ENCODE results near the gene ENTPD1.

ENTPD1 gene

DNA sequence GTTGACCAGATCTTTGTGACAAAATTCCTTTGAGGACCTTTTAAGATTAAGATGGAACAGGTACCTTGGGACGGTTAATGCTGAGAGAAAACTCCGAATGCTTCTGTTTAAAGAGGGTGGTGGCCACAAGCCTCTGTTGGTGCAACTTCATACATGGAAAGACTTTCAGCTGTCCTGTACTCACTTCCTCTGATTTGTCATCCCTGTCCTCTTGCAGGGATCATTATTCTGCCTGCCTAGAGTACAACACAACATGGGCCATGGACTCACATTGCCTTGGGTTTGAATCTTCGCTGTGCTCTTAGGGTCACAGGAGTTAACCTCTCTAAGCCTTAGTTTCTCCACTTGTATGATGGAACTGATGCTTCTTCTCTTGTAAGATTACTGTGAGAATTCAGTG, 75.1 kb downstream of the ENTPD1 start:
- ATAC-seq (ENCODE audit: insufficient read depth, low read depth) (no peak), DNase-seq (no peak)
- Histone ChIP-seq H2AFZ (ENCODE audit: low read depth, low read length) (no peak overlapping the region), H3K4me2 (ENCODE audit: insufficient read depth, low read length) (no peak overlapping the region), H3K79me2 (ENCODE audit: insufficient read depth, low read length) (no peaks in the 10 kb centered on the region), H3K9me3 (ENCODE audit: insufficient read depth, low read length, severe bottlenecking) (no peaks in the 10 kb centered on the region), H3K36me3 (ENCODE audit: insufficient read depth, low read length) (no peaks in the 10 kb centered on the region), H3K9ac (ENCODE audit: low read depth, low read length) (no peak overlapping the region), H3K27me3 (ENCODE audit: insufficient read depth, low read length, poor library complexity) (peaks cover 3% of the 10 kb centered on the region), H3K27ac (ENCODE audit: low read length) (no peak overlapping the region), H3K4me1 (ENCODE audit: insufficient read depth, low read length) (no peaks in the 10 kb centered on the region), H4K20me1 (ENCODE audit: insufficient read depth, low read length) (no peaks in the 10 kb centered on the region), H3K4me3 (ENCODE audit: low read depth in 1 of 2, low read length in 2 of 2) (no peak overlapping the region)
- TF ChIP-seq, protein P1, sequence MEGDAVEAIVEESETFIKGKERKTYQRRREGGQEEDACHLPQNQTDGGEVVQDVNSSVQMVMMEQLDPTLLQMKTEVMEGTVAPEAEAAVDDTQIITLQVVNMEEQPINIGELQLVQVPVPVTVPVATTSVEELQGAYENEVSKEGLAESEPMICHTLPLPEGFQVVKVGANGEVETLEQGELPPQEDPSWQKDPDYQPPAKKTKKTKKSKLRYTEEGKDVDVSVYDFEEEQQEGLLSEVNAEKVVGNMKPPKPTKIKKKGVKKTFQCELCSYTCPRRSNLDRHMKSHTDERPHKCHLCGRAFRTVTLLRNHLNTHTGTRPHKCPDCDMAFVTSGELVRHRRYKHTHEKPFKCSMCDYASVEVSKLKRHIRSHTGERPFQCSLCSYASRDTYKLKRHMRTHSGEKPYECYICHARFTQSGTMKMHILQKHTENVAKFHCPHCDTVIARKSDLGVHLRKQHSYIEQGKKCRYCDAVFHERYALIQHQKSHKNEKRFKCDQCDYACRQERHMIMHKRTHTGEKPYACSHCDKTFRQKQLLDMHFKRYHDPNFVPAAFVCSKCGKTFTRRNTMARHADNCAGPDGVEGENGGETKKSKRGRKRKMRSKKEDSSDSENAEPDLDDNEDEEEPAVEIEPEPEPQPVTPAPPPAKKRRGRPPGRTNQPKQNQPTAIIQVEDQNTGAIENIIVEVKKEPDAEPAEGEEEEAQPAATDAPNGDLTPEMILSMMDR (IDR thresholded peaks at IDR 0.05; ENCODE audit: borderline replicate concordance, extremely low read depth, low read length, poor library complexity, severe bottlenecking): no peak
- no peak for TF ChIP-seq EZH2 (IDR thresholded peaks at IDR 0.05; ENCODE audit: borderline replicate concordance, low read depth, low read length, severe bottlenecking)

DNA sequence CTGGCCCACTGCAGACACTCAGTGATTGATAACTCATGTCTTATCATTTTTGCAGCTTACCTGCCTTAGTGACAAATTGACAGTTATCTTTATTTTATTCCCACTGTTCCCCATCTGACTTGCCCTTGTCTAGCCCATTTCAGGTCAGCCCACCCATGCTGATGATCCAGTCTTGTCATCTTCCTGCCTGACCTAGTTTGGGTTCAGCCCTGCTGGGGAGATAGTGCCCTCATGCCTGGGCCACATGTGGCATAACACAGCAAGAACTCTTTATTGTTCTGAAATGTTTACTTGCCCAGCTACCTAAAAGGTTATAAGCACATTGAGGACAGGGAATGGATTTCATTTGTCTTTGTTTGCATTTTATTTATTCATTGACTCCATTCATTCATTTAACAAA, 75.6 kb downstream of the ENTPD1 start:
- H3K79me2 ChIP-seq (ENCODE audit: insufficient read depth, low read length): no peaks in the 10 kb centered on the region
- H2AFZ ChIP-seq (ENCODE audit: low read depth, low read length): no peak overlapping the region
- no peak overlapping the region for H3K4me2 ChIP-seq (ENCODE audit: insufficient read depth, low read length)
- peaks cover 3% of the 10 kb centered on the region for H3K27me3 ChIP-seq (ENCODE audit: insufficient read depth, low read length, poor library complexity)
- H3K4me1 ChIP-seq (ENCODE audit: insufficient read depth, low read length): no peaks in the 10 kb centered on the region
- no peaks in the 10 kb centered on the region for H3K9me3 ChIP-seq (ENCODE audit: insufficient read depth, low read length, severe bottlenecking)
- H3K4me3 ChIP-seq (ENCODE audit: low read depth in 1 of 2, low read length in 2 of 2): no peak overlapping the region
- no peak for ATAC-seq (ENCODE audit: insufficient read depth, low read depth)
- DNase-seq: no peak
- H3K9ac ChIP-seq (ENCODE audit: low read depth, low read length): no peak overlapping the region
- H3K27ac ChIP-seq (ENCODE audit: low read length): no peak overlapping the region
- TF ChIP-seq, protein P1 (IDR thresholded peaks at IDR 0.05; ENCODE audit: borderline replicate concordance, extremely low read depth, low read length, poor library complexity, severe bottlenecking): no peak
- TF ChIP-seq EZH2 (IDR thresholded peaks at IDR 0.05; ENCODE audit: borderline replicate concordance, low read depth, low read length, severe bottlenecking): no peak
- no peaks in the 10 kb centered on the region for H3K36me3 ChIP-seq (ENCODE audit: insufficient read depth, low read length)
- H4K20me1 ChIP-seq (ENCODE audit: insufficient read depth, low read length): no peaks in the 10 kb centered on the region

- no peaks in the 10 kb centered on the region for H4K20me1 ChIP-seq (ENCODE audit: insufficient read depth, low read length)
- H3K79me2 ChIP-seq (ENCODE audit: insufficient read depth, low read length): no peaks in the 10 kb centered on the region
- H3K9ac ChIP-seq (ENCODE audit: low read depth, low read length): no peak overlapping the region
- DNase-seq: no peak
- H3K36me3 ChIP-seq (ENCODE audit: insufficient read depth, low read length): no peaks in the 10 kb centered on the region
- H3K27me3 ChIP-seq (ENCODE audit: insufficient read depth, low read length, poor library complexity): peaks cover 3% of the 10 kb centered on the region
- no peak for ATAC-seq (ENCODE audit: insufficient read depth, low read depth)
- H3K4me1 ChIP-seq (ENCODE audit: insufficient read depth, low read length): no peaks in the 10 kb centered on the region
- no peaks in the 10 kb centered on the region for H3K9me3 ChIP-seq (ENCODE audit: insufficient read depth, low read length, severe bottlenecking)
- H3K27ac ChIP-seq (ENCODE audit: low read length): no peak overlapping the region
- H3K4me2 ChIP-seq (ENCODE audit: insufficient read depth, low read length): no peak overlapping the region
- TF ChIP-seq, protein P1 (IDR thresholded peaks at IDR 0.05; ENCODE audit: borderline replicate concordance, extremely low read depth, low read length, poor library complexity, severe bottlenecking): no peak
- TF ChIP-seq EZH2 (IDR thresholded peaks at IDR 0.05; ENCODE audit: borderline replicate concordance, low read depth, low read length, severe bottlenecking): no peak
- H2AFZ ChIP-seq (ENCODE audit: low read depth, low read length): no peak overlapping the region
- H3K4me3 ChIP-seq (ENCODE audit: low read depth in 1 of 2, low read length in 2 of 2): no peak overlapping the region
These were observed 76.5 kb downstream of the ENTPD1 start for GRCh38 chr10:95832216-95833041.
